IMR-90 (cell line): ENCODE results near the gene SLC6A12. TPM values are rescaled to one million over a fixed set of nuclear protein-coding genes. Genes with fewer than 3 reads are reported as not detected.

Experiments
- ATAC-seq: fragments of 200-7000 bp; cut with Tn5 transposase; 2 replicates; pipeline ENCODE4 v1.9.1; 2020; ENCODE audit warnings: low read depth, mild to moderate bottlenecking, moderate library complexity
- BruUV-seq: library from RNA; stranded (reverse); fragments of 400-500 nt; replicated peaks from 2 replicates; lab custom pipeline; 2021; lab: Mats Ljungman, UMichigan
- CTCF ChIA-PET: fragments of 300-600 bp; formaldehyde crosslinking; extraction: SDS; loops from one replicate; lab custom pipeline; 2021; ENCODE audit warnings: antibody characterized with exemption; lab: Yijun Ruan, JAX
- POLR2A ChIA-PET: fragments of 300-600 bp; sonication (Branson Sonifier 250); formaldehyde crosslinking; loops from one replicate; lab custom pipeline; 2022; ENCODE audit warnings: antibody characterized with exemption; ENCODE audit not compliant: unreplicated experiment; lab: Charles Lee
- DNase-seq: peaks from one replicate; pipeline ENCODE4 v3.0.0; 2013
- H2AFZ ChIP-seq: replicated peaks from 2 replicates; pipeline ENCODE3; 2013; ENCODE audit warnings: low read length, mild to moderate bottlenecking; ENCODE audit not compliant: poor library complexity
- H2AK5ac ChIP-seq: 2 replicates; pipeline ENCODE4 v1.6.1; 2013; ENCODE audit warnings: low read depth, low read length, inconsistent platforms
- H2AK9ac ChIP-seq: replicated peaks from 2 replicates; pipeline ENCODE3; 2013; ENCODE audit warnings: mild to moderate bottlenecking, low read depth, low read length, moderate library complexity; ENCODE audit not compliant: poor library complexity
- H2BK120ac ChIP-seq: 2 replicates; pipeline ENCODE4 v1.6.1; 2013; ENCODE audit warnings: low read depth, low read length, inconsistent platforms
- H2BK15ac ChIP-seq: 3 replicates; pipeline ENCODE4 v1.6.1; 2013; ENCODE audit warnings: low read depth, low read length, inconsistent platforms
- H2BK20ac ChIP-seq: 2 replicates; pipeline ENCODE4 v1.6.1; 2013; ENCODE audit warnings: low read depth, mild to moderate bottlenecking, inconsistent platforms, low read length, moderate library complexity
- H2BK5ac ChIP-seq: 2 replicates; pipeline ENCODE4 v1.6.1; 2013; ENCODE audit warnings: mild to moderate bottlenecking, low read depth, low read length, inconsistent platforms; ENCODE audit not compliant: poor library complexity, severe bottlenecking
- H3K14ac ChIP-seq: replicated peaks from 2 replicates; pipeline ENCODE4 v1.6.1; 2013; ENCODE audit warnings: low read depth, low read length, inconsistent platforms
- H3K18ac ChIP-seq: 2 replicates; pipeline ENCODE4 v1.6.1; 2013; ENCODE audit warnings: low read depth, low read length, control low read depth
- H3K23ac ChIP-seq: 2 replicates; pipeline ENCODE4 v1.6.1; 2013; ENCODE audit warnings: low read depth, low read length, inconsistent platforms
- H3K27ac ChIP-seq: 2 replicates; pipeline ENCODE4 v1.5.1; 2013; ENCODE audit warnings: mild to moderate bottlenecking, control low read depth, low read length; ENCODE audit not compliant: insufficient read depth
- H3K27me3 ChIP-seq: 2 replicates; pipeline ENCODE4 v1.6.1; 2013; ENCODE audit warnings: low read length; ENCODE audit not compliant: control insufficient read depth, insufficient read depth
- H3K36me3 ChIP-seq: 2 replicates; pipeline ENCODE4 v1.6.1; 2013; ENCODE audit warnings: low read length, mixed read lengths; ENCODE audit not compliant: control insufficient read depth, insufficient read depth
- H3K4ac ChIP-seq: 2 replicates; pipeline ENCODE4 v1.6.1; 2013; ENCODE audit warnings: low read depth, low read length, inconsistent platforms
- H3K4me1 ChIP-seq: 2 replicates; pipeline ENCODE4 v1.6.1; 2013; ENCODE audit warnings: low read length, mixed read lengths; ENCODE audit not compliant: control insufficient read depth, insufficient read depth
- H3K4me2 ChIP-seq: 2 replicates; pipeline ENCODE4 v1.6.1; 2013; ENCODE audit warnings: low read depth, mild to moderate bottlenecking, control low read depth, low read length, moderate library complexity
- H3K4me3 ChIP-seq: 2 replicates; pipeline ENCODE4 v1.5.1; 2013; ENCODE audit warnings: low read depth, mild to moderate bottlenecking, control low read depth, low read length, moderate library complexity; ENCODE audit not compliant: insufficient read depth
- H3K56ac ChIP-seq: 2 replicates; pipeline ENCODE4 v1.6.1; 2013; ENCODE audit warnings: low read length, inconsistent platforms; ENCODE audit not compliant: insufficient read depth; ENCODE audit errors: extremely low read depth
- H3K79me1 ChIP-seq, 2 experiments: 2 replicates each; pipeline ENCODE4 v1.6.1; 2013; ENCODE audit warnings: low read length in 2 of 2, inconsistent platforms in 1 of 2, low read depth in 1 of 2
- H3K9ac ChIP-seq: 2 replicates; pipeline ENCODE4 v1.6.1; 2013; ENCODE audit warnings: low read depth, low read length, control low read depth
- H3K9me1 ChIP-seq: 2 replicates; pipeline ENCODE4 v1.6.1; 2013; ENCODE audit warnings: low read length, inconsistent platforms; ENCODE audit not compliant: insufficient read depth
- H3K9me3 ChIP-seq: 2 replicates; pipeline ENCODE4 v1.6.1; 2013; ENCODE audit warnings: low read length; ENCODE audit not compliant: control insufficient read depth, insufficient read depth
- H4K20me1 ChIP-seq: 2 replicates; pipeline ENCODE4 v1.6.1; 2013; ENCODE audit warnings: low read length, inconsistent platforms; ENCODE audit not compliant: insufficient read depth
- H4K5ac ChIP-seq: 2 replicates; pipeline ENCODE4 v1.6.1; 2013; ENCODE audit warnings: mild to moderate bottlenecking, low read depth, low read length, control low read depth
- H4K8ac ChIP-seq, 2 experiments: 2 replicates each; pipeline ENCODE4 v1.6.1; 2013; ENCODE audit warnings: low read depth in 2 of 2, low read length in 2 of 2, control low read depth in 1 of 2, inconsistent platforms in 1 of 2
- H4K91ac ChIP-seq: 2 replicates; pipeline ENCODE4 v1.6.1; 2013; ENCODE audit warnings: low read depth, low read length, inconsistent platforms; ENCODE audit not compliant: insufficient read depth
- CHD1 ChIP-seq: IDR thresholded peaks from 2 replicates; pipeline ENCODE4 v1.6.1; 2012; ENCODE audit warnings: low read depth, low read length, improper control_type of control experiment
- MAZ ChIP-seq: IDR thresholded peaks from 2 replicates; pipeline ENCODE4 v1.6.1; 2012; ENCODE audit warnings: low read depth, mild to moderate bottlenecking, low read length, improper control_type of control experiment, moderate library complexity, borderline replicate concordance
- MXI1 ChIP-seq: IDR thresholded peaks from 2 replicates; pipeline ENCODE4 v1.6.1; 2012; ENCODE audit warnings: low read depth, mild to moderate bottlenecking, low read length, moderate library complexity, borderline replicate concordance
- WGBS, 2 experiments: methylation state at CpG; one replicate each; pipeline versions ENCODE4 v1.1.5 to v1.1.7; 2013; ENCODE audit warnings: missing lambda C conversion rate in 2 of 2; ENCODE audit not compliant: insufficient read length in 1 of 2; ENCODE audit errors: extremely low coverage in 2 of 2; 5-methylcytosine and 5-hydroxymethylcytosine counted together
- dilution Hi-C: fragments of 300-500 bp; cut with HindIII; formaldehyde crosslinking; loops from one replicate; pipeline ENCODE4 v1.14.3; 2018; ENCODE audit warnings: low sequenced_read_pairs; ENCODE audit not compliant: unreplicated experiment
- in situ Hi-C: fragments of 300-500 bp; cut with MboI; formaldehyde crosslinking; loops from 3 replicates; pipeline ENCODE4 v1.14.3; 2019; ENCODE audit warnings: low sequenced_read_pairs, inconsistent platforms, mixed read lengths
- intact Hi-C: fragments of 100-400 bp; cut with micrococcal nuclease; formaldehyde crosslinking; loops from 2 replicates; pipeline ENCODE4 v1.10.0; 2022
- polyA plus RNA-seq, 3 experiments: library from polyadenylated mRNA; depleted of rRNA; stranded (reverse); fragments of >200 nt; gene quantifications; 2 replicates each; pipeline ENCODE4 v1.2.3, GENCODE V29; 2012; ENCODE audit warnings: low replicate concordance in 1 of 3
- total RNA-seq: library from RNA; depleted of rRNA; stranded (reverse); fragments of >200 nt; gene quantifications from 2 replicates; pipeline ENCODE4 v1.2.3, GENCODE V29; 2012

The SLC6A12 gene
- total and polyA plus RNA-seq, 2 of the 4 experiments (the other 2 are of a cell fraction) = not detected

GRCh38 chr12:223841-224240, 9.9 kb upstream of the SLC6A12 start:
- Histone ChIP-seq H2BK15ac (no peak overlapping the region), H2AFZ (no peak overlapping the region), H4K91ac (no peak overlapping the region), H2BK20ac (no peak overlapping the region), H4K20me1 (no peaks in the 10 kb centered on the region), H2AK5ac (no peak overlapping the region), H3K27ac (no peak overlapping the region), H4K5ac (no peak overlapping the region), H3K79me1 (no peaks in the 10 kb centered on the region), H2AK9ac (no peak overlapping the region), H3K4ac (no peak overlapping the region), H3K9me1 (no peaks in the 10 kb centered on the region), H3K56ac (no peak overlapping the region), H3K36me3 (no peaks in the 10 kb centered on the region), H4K8ac (no peak overlapping the region), H3K4me2 (no peak overlapping the region), H3K9me3 (no peaks in the 10 kb centered on the region), H3K14ac (no peak overlapping the region), H3K9ac (no peak overlapping the region), H3K23ac (no peak overlapping the region), H2BK5ac (no peak overlapping the region), H3K4me3 (no peak overlapping the region), H2BK120ac (no peak overlapping the region), H3K18ac (no peak overlapping the region), H3K27me3 (peaks cover 74% of the 10 kb centered on the region), H3K4me1 (no peaks in the 10 kb centered on the region)
- ChIA-PET POLR2A (no interaction called here), CTCF (no interaction called here)
- BruUV-seq = no TSS peak
- dilution Hi-C loops = no loop called here
- intact Hi-C loops = no loop called here
- no CpG with 5 or more reads among the region's 11 CpGs for WGBS, 2 experiments
- no peak for TF ChIP-seq CHD1
- no peak for TF ChIP-seq MXI1
- no peak for TF ChIP-seq MAZ
- in situ Hi-C loops = no loop called here
- DNase-seq (no peak), ATAC-seq (no peak)
